ENCODE measurements around the gene CTDSPL2.

The CTDSPL2 gene

DNA sequence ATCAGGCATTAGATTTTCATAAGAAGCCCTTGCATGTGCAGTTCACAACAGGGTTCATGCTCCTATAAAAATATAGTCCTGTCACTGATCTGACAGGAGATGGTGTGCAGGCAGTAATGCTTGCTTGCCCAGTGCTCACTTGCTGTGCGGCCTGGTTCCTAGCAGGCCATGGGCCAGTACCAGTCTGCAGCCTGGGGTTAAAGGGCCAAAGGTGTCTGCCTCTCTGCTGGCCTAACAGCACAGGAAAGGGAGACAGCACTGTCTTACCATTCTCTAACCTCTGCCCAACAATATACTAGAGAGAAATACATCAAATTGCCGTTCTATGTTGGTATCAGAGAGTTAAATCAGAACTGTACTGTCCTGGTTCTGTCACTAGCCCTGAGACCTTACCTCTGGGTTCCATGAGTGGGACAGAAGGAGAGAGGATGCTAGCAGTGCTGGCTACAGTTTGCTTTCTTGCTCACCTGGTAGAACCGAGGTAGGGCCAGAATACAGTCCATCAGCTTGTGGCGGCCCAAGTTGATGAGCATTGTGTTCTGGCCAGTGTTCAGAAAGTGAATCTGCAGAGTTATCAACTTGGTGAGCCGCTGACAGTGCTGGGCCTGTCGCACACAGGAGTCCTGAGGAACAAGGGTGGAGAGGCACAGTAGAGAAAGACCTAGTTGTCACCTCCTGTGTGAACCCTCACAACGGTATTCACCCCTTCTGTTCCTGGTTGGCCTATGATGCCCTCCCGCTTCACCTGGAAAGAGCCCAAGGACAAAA lies 138.1 kb downstream of the CTDSPL2 start:
- TF ChIP-seq, protein P1, sequence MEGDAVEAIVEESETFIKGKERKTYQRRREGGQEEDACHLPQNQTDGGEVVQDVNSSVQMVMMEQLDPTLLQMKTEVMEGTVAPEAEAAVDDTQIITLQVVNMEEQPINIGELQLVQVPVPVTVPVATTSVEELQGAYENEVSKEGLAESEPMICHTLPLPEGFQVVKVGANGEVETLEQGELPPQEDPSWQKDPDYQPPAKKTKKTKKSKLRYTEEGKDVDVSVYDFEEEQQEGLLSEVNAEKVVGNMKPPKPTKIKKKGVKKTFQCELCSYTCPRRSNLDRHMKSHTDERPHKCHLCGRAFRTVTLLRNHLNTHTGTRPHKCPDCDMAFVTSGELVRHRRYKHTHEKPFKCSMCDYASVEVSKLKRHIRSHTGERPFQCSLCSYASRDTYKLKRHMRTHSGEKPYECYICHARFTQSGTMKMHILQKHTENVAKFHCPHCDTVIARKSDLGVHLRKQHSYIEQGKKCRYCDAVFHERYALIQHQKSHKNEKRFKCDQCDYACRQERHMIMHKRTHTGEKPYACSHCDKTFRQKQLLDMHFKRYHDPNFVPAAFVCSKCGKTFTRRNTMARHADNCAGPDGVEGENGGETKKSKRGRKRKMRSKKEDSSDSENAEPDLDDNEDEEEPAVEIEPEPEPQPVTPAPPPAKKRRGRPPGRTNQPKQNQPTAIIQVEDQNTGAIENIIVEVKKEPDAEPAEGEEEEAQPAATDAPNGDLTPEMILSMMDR (IDR thresholded peaks at IDR 0.05; ENCODE audit: low read depth, low read length): no peak
- DNase-seq (ENCODE audit: extremely low read depth, low read depth): no peak

GRCh38 chr15:44566155-44566540 lies 138.7 kb downstream of the CTDSPL2 start:
- DNase-seq (ENCODE audit: extremely low read depth, low read depth): no peak
- TF ChIP-seq, protein P1 (IDR thresholded peaks at IDR 0.05; ENCODE audit: low read depth, low read length): no peak

DNA sequence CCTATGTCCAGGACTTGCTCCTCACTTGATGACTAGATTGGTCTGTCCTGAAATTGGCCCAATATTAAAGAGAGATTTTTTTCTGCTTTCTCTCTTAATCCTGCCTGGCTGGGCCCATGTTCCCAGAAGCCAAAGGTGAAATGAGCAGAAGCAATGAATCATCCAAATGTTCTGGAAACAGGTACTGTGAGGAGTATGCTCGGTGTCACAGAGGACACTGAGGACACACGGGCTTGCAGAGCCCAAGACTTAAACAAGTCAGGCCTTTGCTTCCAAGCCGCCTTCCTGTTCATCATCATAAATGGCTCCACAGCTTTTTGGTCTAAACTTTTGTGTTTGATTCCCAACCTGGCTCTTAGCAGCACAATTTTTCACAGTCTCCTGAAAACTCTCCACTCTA lies 140.9 kb downstream of the CTDSPL2 start:
- TF ChIP-seq, protein P1 (IDR thresholded peaks at IDR 0.05; ENCODE audit: low read depth, low read length): no peak
- no peak for DNase-seq (ENCODE audit: extremely low read depth, low read depth)

DNA sequence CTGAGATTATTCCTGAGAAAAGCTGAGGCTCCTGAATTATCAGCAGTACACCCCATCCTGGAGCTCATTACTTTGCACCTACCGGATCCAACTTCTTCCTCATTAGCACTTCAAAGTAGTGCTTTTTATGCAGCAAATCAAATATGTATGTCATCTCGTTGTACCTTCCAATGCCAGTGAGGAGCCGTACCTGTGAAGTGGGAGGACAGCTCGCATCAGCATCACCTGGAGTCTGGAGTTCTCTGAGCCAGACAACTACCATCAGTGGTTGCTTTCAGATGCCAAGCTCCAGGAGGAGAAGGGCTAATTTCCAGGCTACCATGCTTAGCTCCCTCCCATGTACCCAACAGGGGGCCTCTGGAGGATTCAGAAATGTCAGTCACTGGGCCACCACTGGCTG lies 141.9 kb downstream of the CTDSPL2 start:
- DNase-seq (ENCODE audit: extremely low read depth, low read depth): no peak
- TF ChIP-seq, protein P1 (IDR thresholded peaks at IDR 0.05; ENCODE audit: low read depth, low read length): no peak

DNA sequence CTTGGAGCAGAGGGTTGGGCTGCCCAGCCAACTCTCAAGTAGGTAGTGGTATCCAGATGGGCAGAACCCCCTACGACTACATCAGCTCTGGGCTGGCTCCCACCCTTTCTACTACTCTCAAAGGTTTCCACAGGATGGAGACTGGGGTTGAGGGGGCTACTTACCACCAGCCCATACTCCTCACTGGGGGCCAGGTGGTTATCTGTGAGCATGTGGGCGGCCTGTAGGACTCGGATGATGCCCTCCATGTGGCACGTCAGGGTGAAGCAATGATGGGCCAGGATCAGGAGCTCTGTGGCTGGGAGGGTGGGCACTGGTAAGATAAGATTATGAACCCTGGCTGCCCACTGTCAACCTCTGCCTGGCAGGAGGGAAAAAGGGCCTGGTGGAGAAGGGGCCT lies 142.9 kb downstream of the CTDSPL2 start:
- no peak for DNase-seq (ENCODE audit: extremely low read depth, low read depth)
- TF ChIP-seq, protein P1 (IDR thresholded peaks at IDR 0.05; ENCODE audit: low read depth, low read length): no peak

- TF ChIP-seq, protein P1 (IDR thresholded peaks at IDR 0.05; ENCODE audit: low read depth, low read length): no peak
- no peak for DNase-seq (ENCODE audit: extremely low read depth, low read depth)
Observed at GRCh38 chr15:44573386-44573785, 146.0 kb downstream of the CTDSPL2 start.

- DNase-seq (ENCODE audit: extremely low read depth, low read depth): no peak
- TF ChIP-seq, protein P1 (IDR thresholded peaks at IDR 0.05; ENCODE audit: low read depth, low read length): no peak
Observed at GRCh38 chr15:44574734-44575133, 147.3 kb downstream of the CTDSPL2 start.

Measured in AG09319 (cell line).